Inflammatory macrophage treated with lipopolysaccharide for 4 hours (primary cell): ENCODE results near the gene CLEC2B.
"Not testable (repeated sequence)": the region's sequence is repeated elsewhere in the genome, so short reads cannot be mapped to it uniquely, and the experiment has no call there.

ENCODE experiments used
- DNase-seq: peaks from one replicate; pipeline ENCODE4 v3.0.0-alpha.2; 2020

Gene CLEC2B

DNA sequence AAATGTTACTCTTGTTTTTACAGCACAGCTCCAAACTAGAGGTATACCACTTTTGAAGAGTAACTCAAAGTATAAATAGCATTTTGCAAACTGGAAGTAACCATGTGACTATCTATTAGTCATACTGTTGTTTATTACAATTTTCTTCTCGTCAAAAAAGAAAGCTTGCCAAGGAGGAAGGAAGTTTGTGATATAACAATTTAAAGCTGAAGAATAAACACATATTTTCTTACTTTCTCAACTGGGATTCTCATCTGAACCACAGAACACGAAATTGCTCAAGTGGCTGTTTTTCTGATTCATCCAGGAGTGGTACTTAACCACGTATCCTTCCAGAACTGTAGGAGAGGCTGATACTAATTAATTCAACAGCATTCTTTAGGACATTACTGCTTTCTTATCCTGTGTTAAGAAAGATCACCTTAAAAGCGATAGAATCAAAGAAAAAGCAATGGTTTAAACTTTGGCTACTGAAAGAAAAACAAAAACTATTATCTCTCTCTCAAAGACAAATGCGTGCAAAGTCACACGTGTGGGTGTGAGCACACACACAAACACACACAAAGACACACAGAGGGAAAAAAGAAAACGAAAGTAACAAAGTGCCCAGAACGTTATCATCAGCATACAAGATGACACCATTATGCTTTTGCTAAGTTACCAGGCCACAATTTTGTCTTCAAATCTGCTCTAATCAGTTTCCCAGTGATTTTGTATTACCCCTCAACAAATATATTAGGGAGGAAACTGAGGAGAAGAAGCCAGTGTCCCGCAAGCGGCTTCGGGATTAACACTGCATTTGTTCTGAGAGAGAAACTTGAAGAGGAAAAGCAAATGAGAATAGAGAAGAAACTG is at the start of gene CLEC2B:
Gene CLEC2B, minus strand, starts transcription at position 48 of the 855 bp plus-strand sequence.
- peak; percentile 87 for DNase-seq

DNA sequence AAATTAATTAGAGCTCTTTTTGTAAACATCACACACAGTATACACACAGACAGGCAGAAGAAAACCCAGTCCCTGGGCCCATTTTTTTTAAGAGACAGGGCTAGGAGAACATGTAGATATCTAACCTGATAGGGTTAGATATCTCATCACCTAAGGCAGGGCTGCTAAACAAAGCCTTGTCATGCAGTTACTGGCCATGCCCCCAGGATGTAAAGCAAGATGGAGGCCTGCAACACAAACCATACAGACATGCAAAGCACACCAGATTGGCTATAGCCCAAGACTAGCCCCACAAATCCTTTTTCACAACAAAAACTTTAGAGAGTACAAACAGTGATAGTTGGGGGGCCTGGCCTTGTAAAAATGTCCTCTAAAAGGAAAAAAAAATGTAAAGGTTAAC is 42.6 kb upstream of the CLEC2B start:
- DNase-seq = no peak

DNA sequence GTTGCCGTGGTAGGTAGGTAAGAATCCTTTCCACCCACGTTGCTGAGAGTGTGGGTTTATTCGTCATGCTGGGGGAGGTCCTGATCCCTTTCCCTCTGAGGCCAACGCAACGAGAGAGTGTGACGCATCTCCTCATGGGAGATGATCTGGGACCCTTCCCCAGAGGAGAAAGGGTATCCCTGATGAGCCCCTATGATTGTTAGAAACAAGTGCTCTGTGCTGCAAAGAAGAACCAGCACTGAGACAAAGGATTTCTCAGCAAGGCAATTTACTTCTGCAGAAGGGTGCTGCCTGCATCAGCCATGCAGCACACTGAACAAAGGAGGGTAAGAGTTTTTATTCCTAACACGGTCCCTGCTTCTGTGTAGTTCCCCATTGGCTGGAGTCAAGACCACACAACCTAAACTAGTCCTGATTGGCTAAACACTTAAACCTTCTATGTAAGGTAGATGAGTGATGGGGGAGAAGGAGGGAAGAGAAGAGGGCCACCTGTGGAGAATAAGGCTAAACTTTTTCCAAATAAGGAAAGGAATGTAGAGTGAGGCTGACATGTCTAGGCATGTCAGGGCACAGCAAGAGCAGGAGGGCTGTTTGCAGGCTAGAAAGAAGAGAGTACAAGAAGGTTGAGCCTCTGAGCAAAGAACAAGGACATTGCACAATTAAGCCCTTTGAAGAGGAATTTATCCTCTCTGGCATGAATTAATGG is 41.7 kb upstream of the CLEC2B start:
- no peak for DNase-seq

DNA sequence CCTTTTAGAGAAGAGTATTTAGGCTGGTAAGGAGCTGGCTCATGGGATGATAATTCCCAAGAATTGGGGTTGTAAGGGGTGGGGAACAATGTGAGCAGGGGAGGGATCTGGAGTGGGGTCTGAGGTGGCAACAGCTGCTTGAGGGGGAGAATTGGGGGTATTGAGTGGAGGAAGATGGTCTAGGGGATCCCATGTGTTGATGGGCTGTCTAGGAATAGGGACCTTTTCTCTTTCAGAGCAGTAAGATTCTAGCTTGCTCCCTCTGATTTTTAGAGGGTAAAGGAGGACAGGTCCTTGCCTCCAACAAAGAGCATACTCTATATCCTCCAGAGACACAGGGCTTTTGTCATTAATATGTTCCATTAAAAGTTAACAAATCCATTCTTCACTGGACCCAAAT is 40.6 kb upstream of the CLEC2B start:
- DNase-seq = no peak

DNA sequence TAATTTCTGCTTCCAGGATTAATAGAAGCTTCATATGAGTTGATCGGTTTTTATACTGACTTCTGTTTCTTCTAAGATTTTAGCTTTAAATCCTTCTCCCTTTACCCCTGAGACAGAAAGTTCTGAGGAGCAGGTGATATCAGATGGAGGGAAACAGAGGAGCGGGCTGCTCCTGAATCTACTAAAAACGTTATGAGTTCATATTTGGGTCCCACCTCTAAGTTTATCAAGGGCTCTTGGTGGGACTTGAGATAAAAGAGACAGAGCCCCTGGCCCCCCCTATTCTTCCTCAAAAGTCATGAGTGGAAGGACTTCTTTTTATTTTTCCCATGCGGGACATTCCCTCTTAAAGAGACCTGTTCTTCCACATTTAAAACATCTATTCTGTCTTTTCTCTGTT is 39.2 kb upstream of the CLEC2B start:
- DNase-seq = no peak

DNA sequence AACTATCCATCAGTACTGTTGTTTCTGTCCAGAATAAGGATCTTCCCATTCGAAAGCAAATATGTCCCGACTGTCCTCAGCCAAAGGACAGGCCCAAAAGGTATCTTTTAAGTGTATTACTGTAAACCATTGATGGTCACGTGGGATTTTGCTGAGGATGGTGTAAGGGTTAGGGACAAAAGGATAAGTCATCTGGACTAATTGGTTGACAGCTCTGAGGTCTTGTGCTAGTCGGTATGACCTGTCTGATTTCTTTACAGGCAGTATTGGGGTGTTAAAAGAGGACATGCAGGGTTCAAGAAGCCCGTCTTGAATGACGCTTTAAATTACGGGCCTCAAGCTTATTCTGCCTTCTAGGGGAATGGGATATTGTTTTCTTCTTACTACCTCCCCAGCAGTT is 38.6 kb upstream of the CLEC2B start:
- no peak for DNase-seq

DNA sequence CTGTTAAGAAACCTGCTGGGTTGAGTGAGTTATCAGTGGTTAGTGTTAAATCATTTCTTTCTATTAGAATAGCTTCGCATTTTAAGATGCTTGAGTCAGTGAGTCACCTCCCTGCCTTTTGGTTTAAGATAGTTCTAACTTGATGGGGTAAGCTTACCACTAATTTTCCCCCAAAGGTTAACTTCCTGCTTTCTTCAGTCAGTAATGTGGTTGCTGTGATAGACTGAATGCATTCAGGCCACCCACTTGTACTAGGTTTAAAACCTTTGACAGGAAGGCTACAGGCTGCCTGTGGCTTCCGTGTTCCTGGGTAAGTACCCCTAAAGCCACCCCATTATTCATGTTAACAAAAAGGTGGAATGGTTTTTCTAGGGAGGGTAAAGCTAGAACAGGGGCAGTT is 37.7 kb upstream of the CLEC2B start:
- DNase-seq = peak; percentile 38

DNA sequence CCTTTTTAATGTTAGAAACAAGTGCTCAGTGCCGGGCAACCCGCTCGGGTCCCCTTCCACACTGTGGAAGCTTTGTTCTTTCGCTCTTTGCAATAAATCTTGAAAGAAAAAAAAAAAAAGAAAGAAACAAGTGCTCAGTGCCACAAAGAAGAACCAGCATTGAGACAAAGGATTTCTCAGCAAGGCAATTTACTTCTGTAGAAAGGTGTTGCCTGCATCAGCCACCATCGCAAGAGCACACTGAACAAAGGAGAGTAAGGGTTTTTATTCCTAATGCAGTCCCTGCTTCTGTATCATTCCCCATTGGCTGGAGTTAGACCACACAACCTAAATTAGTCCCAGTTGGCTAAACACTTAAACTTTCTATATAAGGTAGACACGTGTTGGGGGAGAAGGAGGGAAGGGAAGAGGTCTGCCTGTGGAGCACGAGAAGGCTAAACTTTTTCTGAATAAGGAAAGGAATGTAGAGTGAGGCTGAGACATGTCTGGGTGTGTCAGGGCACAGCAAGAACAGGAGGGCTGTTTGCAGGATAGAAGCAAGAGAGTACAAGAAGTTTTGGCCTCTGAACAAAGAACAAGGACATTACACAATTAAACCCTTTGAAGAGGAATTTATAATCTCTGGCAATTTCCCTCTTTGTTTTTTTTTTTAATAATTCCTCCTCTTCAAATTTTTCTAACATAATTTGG is 33.5 kb upstream of the CLEC2B start:
- no peak for DNase-seq

DNA sequence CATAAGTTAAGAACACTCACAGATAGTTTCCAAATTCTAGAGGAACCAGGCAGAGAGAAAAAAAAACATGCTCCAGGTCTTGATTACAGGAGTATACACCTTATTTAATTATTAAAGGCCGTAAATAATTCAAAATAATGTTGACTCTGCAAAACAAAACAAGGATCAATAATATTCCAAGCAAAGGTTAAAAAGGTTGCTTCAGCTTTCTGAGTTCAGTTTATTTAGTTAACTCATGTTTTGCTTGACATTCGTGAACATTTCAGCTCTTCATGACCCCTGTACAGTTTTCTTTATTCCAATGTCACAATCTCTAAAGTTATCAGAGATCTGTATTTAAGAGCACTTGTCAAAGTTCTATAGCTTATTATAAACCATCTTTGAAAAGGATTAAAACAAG is 31.8 kb upstream of the CLEC2B start:
- DNase-seq = no peak

DNA sequence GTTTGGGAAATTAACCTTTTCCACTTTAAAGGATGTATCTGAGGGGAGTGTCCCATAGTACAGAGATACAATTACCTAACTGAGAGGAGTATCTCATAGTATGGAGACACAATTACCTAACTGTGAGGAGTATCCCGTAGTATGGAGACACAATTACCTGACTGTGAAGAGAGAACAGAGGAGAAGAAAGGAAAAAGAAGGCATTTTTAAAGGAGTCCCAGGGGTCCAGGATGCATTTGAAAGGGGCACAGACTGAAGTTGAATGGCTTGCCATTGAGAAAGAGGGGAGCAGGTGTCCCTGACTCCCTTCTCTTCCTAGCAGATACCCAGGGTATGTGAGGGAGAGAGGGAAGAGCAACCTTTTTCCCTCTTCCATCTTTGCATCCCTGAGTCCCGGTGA is 30.1 kb upstream of the CLEC2B start:
- DNase-seq = no peak

DNA sequence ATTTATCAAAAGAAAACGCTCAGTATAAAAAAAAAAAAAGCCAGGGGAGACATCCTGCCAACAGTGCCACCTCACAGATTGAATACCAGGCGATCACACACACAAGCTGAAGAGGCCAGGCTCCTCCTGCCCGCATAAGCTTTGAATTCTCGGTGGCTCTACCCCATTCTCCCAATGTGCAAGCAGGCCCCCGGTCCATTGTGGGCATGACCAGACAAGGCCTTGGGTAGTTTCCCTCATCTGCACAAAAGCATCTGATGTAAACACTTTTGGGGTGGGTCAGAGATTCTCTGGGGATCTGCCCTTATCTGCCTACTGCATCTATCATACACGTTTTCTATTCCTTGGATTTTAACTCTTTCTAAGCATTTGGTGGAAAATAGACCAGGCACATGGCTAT is 28.4 kb upstream of the CLEC2B start:
- DNase-seq = no peak

DNA sequence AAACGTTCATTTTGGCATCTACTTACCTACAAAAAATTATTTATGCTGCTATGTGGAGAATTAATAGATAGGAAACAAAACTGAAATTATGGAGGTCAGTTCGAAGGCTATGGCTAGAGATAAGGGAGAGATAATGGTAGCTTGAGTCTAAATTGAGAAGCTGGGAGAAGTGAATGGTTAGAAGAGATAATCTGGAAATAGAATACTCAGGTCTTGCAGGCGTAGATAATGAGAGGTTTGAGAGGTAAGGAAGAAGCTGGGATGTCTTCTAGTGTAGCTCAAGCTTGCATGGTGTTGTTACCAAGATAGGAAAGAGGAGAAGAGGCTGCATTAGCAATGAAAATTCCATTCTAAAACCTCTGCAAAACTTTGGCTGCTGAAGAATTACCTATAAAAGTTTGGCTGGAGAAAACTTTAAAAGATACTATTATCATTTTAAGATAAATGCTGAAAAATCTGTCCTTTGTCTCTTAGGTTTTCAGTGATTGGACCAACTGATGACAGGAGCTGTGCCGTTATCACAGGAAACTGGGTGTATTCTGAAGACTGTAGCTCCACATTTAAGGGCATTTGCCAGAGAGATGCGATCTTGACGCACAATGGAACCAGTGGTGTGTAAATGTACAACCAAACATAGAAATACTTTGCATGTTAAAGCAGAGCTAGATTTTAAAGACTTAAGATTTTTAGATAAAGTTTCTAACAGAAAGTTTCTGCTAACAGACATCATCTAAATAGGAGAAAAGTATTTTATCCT is 26.2 kb upstream of the CLEC2B start:
- DNase-seq = no peak

DNA sequence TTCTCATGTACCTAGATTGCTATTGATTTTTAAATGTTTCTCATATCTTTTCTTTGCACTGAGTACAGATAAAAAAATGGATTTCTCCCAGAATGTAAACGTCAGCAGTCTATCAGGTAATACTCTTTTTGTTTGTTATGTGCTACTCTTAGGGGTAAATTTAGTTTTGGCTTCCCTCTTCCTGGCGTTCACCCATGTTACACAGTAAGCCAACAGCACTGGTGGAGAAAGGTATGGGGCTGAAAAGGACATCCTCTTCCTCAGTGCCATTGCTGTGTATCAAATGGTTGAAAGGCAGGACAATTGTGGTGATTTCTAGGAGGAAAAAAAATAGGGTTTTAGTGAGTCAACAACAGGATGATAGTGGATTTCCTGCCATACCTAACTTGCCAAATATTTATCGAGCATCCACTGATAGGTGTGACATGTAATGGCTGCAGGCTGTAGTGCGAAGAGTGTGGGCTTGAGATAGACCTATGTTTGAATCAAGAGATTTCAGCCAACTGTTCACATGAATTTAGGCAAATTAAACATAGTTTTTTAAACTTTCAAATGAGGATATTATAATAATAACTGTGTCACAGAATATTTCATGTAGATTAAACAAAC is 19.6 kb upstream of the CLEC2B start:
- DNase-seq = no peak

DNA sequence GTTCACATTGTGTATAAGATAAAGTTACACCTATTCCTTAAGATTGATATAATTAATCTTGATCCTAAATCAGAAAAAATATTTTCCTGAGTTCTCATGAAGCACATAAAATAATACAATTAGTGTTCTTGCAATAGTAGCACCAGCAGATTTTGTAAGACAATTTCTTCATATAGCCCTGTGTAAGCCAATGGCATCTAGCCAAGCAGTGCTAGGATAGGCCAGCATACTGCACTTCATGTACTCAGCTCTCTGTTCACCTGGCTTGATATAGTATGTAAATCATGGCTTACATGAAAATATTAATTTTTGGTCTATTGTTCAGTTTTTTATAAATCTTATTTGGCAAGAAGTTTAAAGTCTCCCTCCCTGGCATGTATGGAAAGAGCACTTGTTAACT is 14.0 kb upstream of the CLEC2B start:
- no peak for DNase-seq

DNA sequence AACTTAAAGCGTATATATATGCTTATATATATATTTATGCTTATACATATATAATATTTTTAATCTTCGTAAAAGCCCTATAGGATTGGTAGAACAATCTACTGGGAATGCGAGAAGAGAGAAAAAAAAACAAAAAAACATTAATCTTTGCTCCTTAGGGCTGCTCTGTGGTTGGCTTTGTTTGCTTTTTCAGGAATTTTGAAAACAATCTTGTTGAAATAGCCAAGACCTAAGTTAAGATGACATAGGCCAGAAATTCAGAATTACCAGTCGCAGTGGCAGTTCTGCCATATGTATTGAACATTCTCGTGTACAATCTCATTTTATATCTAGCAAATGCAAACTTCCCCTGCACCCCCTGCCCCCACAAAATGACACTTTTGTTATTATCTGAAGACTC is 12.8 kb upstream of the CLEC2B start:
- no peak for DNase-seq

DNA sequence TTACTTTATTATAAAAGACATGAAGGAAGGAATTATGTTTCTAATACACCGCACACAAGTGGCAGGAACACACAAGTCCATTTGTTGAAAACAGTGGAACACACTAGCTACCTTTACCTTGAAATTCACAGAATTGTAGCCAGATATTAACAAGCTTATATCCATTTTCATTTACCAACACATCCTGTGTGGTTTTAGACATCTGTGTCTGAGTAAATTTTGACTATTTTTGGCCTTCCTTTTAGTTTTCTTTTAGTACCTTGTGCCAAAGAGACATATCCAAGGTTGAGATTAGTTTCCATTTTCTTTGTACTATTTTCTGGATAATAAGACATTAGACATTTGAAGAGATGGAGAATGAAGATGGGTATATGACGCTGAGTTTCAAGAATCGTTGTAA is 12.1 kb upstream of the CLEC2B start, which contains the start of gene KLRF2:
Gene KLRF2, plus strand, starts transcription at position 244 of the 400 bp plus-strand sequence. Its CDS starts 107 bp downstream, at position 351.
- DNase-seq = no peak

DNA sequence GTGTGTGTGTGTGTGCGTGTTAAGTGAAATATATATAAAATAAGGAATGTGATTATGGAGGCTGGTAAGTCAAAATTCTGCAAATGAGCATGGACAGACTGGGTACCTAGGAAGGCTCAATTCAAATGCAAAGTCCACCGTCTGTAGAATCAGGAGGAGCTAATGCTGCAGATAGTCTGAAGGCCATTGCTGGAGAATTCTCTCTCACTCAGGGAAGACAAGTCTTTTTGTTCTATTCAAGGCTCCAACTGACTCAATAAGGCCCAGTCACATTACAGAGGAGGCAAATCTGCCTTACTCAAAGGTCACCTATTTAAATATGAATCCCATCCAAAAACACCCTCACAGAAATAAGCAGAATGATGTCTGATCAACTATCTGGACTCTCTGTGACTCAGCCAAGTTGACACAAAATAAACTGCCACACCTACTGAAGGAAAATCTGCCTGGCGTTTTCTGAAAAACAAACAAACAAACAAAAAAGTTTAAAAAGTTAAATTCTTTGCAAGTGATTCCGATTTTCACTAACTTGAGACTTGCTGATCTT is 11.5 kb upstream of the CLEC2B start:
- DNase-seq = no peak

DNA sequence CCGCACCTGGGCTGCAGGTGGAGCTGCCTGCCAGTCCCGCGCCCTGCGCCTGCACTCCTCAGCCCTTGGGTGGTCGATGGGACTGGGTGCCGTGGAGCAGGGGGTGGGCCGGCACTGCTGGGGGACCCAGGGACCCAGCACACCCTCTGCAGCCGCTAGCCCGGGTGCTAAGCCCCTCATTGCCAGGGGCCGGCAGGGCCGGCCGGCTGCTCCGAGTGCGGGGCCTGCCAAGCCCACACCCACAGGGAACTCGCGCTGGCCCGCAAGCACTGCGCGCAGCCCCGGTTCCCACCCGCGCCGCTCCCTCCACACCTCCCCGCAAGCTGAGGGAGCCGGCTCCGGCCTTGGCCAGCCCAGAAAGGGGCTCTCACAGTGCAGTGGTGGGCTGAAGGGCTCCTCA is 7.0 kb upstream of the CLEC2B start:
- DNase-seq = not testable (repeated sequence)

DNA sequence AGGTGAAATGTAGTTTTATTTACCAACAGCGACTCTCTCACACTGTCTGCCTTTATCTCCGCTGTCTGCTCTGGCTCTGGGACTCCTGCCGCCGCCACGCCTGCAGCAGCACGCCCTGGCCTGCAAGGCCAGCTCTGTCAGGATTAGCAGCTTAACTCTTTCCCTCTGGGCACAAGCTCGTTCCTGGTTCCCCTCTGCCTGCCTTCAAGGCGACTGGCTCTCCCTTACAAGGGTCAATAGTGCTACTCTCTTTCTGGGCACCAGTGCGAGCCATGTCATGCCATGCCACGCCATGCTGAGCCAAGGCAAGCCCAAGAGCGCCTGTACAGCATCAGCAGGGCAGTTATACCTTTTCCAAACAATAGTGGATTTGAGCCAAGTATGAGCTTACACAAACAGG is 3.6 kb upstream of the CLEC2B start:
- no peak for DNase-seq

DNA sequence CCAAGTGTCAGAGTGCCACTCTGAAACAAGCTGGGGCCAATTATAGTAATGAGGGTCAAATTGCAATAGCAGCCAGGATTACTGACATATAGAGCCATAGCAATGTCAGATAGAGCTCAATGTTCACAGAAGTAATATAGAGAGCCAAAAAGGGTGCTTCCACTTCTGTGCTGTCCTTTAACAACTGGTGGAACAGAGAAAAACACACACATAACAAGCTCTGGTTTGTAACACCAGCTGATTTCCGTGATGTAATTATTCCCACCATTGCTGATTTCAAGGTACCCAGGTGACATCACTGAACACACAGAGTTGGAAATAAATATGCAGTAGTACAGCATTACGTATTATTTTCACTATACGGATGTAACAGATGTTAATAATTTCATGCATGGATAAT is 3.0 kb upstream of the CLEC2B start:
- no peak for DNase-seq

DNA sequence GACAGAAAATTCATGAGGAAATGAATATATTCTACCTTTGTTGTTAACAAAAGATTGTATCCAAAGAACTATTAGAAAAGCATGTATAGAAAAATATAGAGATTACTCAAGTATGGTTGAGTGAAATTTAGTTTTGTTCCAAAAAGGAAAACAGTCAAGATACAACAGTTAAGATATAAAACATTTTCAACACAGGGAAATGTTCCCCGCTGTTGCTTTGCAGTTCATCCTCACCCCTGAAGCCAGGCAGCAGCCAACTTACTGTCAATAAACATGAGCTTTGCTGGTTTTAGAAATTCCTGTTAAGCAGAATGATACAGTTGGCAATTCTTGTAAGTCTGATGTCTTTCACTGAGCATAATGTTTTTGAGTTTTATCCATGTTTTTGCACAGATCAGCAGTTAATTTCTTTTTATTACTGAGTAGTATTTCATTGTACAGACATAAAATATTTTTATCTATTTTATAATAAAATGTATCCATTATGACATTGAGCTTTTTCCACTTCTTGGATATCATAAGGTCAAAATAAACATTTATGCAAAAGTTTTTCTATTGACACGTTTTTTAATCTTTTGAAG is 1.2 kb upstream of the CLEC2B start:
- DNase-seq = no peak

DNA sequence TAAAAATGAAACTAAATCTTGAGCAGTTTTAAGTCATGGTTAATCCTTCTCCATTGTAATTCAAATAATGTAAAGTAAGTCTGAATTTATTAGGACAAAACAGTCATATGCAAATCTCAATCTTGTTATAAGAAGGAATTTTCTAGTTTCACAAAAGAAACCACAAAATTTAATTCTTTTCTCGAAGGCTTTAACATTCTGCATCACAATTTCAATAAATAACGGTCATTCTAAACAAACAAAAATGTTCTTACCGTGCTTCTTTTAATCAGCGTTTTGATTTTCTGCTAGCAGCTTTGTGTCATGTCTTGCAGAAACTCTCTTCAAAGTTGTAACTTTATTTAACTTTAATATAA is 225 bp downstream of the CLEC2B start:
- no peak for DNase-seq
